ENCODE measurements around the gene C15orf39. TPM values are rescaled to one million over a fixed set of nuclear protein-coding genes. Genes with fewer than 3 reads are reported as not detected.

Gene C15orf39
- total and polyA plus RNA-seq, 2 of the 13 experiments (the other 11 are each of a cell fraction or from before 2014, with no cell fraction given), result 6.2 to 13.5 TPM

DNA sequence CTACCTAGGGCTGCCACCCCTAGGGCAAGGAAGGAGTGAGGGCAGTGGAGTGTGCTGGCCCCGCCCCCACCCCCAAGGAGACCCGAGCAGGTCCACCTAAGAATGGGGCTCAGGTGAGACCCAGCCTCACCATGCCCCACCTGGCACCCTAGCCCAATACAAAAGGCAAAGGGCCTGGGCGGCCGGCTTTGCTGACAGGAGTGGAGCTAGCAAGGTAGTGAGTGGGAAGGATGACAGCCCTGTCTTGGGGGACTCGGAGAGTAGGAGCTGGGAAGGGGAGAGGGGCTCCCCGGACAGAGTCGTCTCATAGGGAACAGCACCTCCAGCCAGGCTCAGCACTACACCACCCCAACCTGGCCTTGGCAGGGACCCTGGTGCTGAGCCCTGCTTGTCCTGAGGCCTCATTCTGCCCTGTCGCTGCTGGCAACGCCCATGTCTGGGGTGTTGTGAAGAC lies 12.1 kb downstream of the C15orf39 start (continued):
- 0 out of 2 replicates have a peak, but pooled peaks have one; percentile 18 for TF ChIP-seq HOXA3 (CRISPR knock-in tag; IDR thresholded peaks at IDR 0.05)
- TF ChIP-seq, protein P1, sequence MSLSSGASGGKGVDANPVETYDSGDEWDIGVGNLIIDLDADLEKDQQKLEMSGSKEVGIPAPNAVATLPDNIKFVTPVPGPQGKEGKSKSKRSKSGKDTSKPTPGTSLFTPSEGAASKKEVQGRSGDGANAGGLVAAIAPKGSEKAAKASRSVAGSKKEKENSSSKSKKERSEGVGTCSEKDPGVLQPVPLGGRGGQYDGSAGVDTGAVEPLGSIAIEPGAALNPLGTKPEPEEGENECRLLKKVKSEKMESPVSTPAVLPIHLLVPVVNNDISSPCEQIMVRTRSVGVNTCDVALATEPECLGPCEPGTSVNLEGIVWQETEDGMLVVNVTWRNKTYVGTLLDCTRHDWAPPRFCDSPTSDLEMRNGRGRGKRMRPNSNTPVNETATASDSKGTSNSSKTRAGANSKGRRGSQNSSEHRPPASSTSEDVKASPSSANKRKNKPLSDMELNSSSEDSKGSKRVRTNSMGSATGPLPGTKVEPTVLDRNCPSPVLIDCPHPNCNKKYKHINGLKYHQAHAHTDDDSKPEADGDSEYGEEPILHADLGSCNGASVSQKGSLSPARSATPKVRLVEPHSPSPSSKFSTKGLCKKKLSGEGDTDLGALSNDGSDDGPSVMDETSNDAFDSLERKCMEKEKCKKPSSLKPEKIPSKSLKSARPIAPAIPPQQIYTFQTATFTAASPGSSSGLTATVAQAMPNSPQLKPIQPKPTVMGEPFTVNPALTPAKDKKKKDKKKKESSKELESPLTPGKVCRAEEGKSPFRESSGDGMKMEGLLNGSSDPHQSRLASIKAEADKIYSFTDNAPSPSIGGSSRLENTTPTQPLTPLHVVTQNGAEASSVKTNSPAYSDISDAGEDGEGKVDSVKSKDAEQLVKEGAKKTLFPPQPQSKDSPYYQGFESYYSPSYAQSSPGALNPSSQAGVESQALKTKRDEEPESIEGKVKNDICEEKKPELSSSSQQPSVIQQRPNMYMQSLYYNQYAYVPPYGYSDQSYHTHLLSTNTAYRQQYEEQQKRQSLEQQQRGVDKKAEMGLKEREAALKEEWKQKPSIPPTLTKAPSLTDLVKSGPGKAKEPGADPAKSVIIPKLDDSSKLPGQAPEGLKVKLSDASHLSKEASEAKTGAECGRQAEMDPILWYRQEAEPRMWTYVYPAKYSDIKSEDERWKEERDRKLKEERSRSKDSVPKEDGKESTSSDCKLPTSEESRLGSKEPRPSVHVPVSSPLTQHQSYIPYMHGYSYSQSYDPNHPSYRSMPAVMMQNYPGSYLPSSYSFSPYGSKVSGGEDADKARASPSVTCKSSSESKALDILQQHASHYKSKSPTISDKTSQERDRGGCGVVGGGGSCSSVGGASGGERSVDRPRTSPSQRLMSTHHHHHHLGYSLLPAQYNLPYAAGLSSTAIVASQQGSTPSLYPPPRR (CRISPR knock-in tag; IDR thresholded peaks at IDR 0.05; ENCODE audit: borderline replicate concordance), result 0 out of 2 replicates have a peak, but pooled peaks have one; percentile 14
- TF ChIP-seq, protein P2, sequence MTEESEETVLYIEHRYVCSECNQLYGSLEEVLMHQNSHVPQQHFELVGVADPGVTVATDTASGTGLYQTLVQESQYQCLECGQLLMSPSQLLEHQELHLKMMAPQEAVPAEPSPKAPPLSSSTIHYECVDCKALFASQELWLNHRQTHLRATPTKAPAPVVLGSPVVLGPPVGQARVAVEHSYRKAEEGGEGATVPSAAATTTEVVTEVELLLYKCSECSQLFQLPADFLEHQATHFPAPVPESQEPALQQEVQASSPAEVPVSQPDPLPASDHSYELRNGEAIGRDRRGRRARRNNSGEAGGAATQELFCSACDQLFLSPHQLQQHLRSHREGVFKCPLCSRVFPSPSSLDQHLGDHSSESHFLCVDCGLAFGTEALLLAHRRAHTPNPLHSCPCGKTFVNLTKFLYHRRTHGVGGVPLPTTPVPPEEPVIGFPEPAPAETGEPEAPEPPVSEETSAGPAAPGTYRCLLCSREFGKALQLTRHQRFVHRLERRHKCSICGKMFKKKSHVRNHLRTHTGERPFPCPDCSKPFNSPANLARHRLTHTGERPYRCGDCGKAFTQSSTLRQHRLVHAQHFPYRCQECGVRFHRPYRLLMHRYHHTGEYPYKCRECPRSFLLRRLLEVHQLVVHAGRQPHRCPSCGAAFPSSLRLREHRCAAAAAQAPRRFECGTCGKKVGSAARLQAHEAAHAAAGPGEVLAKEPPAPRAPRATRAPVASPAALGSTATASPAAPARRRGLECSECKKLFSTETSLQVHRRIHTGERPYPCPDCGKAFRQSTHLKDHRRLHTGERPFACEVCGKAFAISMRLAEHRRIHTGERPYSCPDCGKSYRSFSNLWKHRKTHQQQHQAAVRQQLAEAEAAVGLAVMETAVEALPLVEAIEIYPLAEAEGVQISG (CRISPR knock-in tag; IDR thresholded peaks at IDR 0.05), result 0 out of 2 replicates have a peak, but pooled peaks have one; percentile 19
- TF ChIP-seq, protein P3, sequence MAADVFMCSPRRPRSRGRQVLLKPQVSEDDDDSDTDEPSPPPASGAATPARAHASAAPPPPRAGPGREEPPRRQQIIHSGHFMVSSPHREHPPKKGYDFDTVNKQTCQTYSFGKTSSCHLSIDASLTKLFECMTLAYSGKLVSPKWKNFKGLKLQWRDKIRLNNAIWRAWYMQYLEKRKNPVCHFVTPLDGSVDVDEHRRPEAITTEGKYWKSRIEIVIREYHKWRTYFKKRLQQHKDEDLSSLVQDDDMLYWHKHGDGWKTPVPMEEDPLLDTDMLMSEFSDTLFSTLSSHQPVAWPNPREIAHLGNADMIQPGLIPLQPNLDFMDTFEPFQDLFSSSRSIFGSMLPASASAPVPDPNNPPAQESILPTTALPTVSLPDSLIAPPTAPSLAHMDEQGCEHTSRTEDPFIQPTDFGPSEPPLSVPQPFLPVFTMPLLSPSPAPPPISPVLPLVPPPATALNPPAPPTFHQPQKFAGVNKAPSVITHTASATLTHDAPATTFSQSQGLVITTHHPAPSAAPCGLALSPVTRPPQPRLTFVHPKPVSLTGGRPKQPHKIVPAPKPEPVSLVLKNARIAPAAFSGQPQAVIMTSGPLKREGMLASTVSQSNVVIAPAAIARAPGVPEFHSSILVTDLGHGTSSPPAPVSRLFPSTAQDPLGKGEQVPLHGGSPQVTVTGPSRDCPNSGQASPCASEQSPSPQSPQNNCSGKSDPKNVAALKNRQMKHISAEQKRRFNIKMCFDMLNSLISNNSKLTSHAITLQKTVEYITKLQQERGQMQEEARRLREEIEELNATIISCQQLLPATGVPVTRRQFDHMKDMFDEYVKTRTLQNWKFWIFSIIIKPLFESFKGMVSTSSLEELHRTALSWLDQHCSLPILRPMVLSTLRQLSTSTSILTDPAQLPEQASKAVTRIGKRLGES (CRISPR knock-in tag; IDR thresholded peaks at IDR 0.05; ENCODE audit: borderline replicate concordance), result no peak
- TF ChIP-seq ZNF557 (CRISPR knock-in tag; IDR thresholded peaks at IDR 0.05), result no peak
- TF ChIP-seq ZBTB38 (CRISPR knock-in tag; IDR thresholded peaks at IDR 0.05), result no peak
- TF ChIP-seq ZFYVE20 (CRISPR knock-in tag; IDR thresholded peaks at IDR 0.05; ENCODE audit: borderline replicate concordance, low read depth), result no peak
- no peak for TF ChIP-seq ZNF589 (CRISPR knock-in tag; conservative IDR thresholded peaks at IDR 0.05)
- TF ChIP-seq AGO2 (optimal IDR thresholded peaks at IDR 0.05; ENCODE audit: low read depth, low read length), result peak; percentile 90
- TF ChIP-seq MTA3 (CRISPR knock-in tag; IDR thresholded peaks at IDR 0.05), result no peak
- TF ChIP-seq SMAD3 (CRISPR knock-in tag; IDR thresholded peaks at IDR 0.05), result no peak
- peak; percentile 54 for TF ChIP-seq POLR2G (IDR thresholded peaks at IDR 0.05; ENCODE audit: low read depth, low read length)
- TF ChIP-seq CEBPG (CRISPR knock-in tag; IDR thresholded peaks at IDR 0.05), result no peak
- TF ChIP-seq DNMT1 (CRISPR knock-in tag; IDR thresholded peaks at IDR 0.05), result 0 out of 2 replicates have a peak, but pooled peaks have one; percentile 68
- peak; percentile 42; the same call in 1 of the 2 replicates for TF ChIP-seq KDM5B (CRISPR knock-in tag; IDR thresholded peaks at IDR 0.05; ENCODE audit: borderline replicate concordance)
- TF ChIP-seq NCOA5 (CRISPR knock-in tag; IDR thresholded peaks at IDR 0.05), result 0 out of 2 replicates have a peak, but pooled peaks have one; percentile 32
- TF ChIP-seq BHLHE40 (IDR thresholded peaks at IDR 0.05; ENCODE audit: low read length), result no peak
- peak; percentile 97 for TF ChIP-seq AKAP8 (CRISPR knock-in tag; IDR thresholded peaks at IDR 0.05)
- TF ChIP-seq MAZ (IDR thresholded peaks at IDR 0.05; ENCODE audit: borderline replicate concordance, low read depth, low read length), result no peak
- TF ChIP-seq MAZ (CRISPR knock-in tag; IDR thresholded peaks at IDR 0.05; ENCODE audit: low read depth), result no peak; the same call in 1 of the 2 replicates

Data from HepG2 (cell line).